GM23338 (cell line): ENCODE results near the gene DYRK1A. TPM values are rescaled to one million over a fixed set of nuclear protein-coding genes. Genes with fewer than 3 reads are reported as not detected.

Experiments used
- CTCF ChIP-seq, 2 experiments: fragments of 200-600 bp in 1 of 2; sonication (generic) in 1 of 2; conservative IDR thresholded peaks; 2 replicates each; pipeline versions ENCODE4 v1.5.1 to v1.6.1; 2016 to 2017; ENCODE audit warnings: antibody characterized with exemption in 2 of 2, low read depth in 2 of 2, mild to moderate bottlenecking in 2 of 2, moderate library complexity in 1 of 2
- ETS1 ChIP-seq: IDR thresholded peaks from 2 replicates; pipeline ENCODE4 v1.6.1; 2016; ENCODE audit warnings: antibody characterized with exemption
- EZH2 ChIP-seq: fragments of 200-600 bp; sonication (generic); IDR thresholded peaks from one replicate; pipeline ENCODE4 v1.8.0; 2017; ENCODE audit warnings: antibody characterized with exemption, mild to moderate bottlenecking, low read depth; ENCODE audit not compliant: unreplicated experiment
- EZH2phosphoT487 ChIP-seq: fragments of 200-600 bp; sonication (generic); IDR thresholded peaks from one replicate; pipeline ENCODE4 v1.8.1; 2018; ENCODE audit warnings: antibody characterized with exemption; ENCODE audit not compliant: unreplicated experiment
- JUNB ChIP-seq: IDR thresholded peaks from one replicate; pipeline ENCODE4 v1.6.1; 2016; ENCODE audit warnings: antibody characterized with exemption; ENCODE audit not compliant: unreplicated experiment
- ZNF114 ChIP-seq: fragments of 250-450 bp; sonication (Bioruptor Pico); IDR thresholded peaks from 2 replicates; pipeline ENCODE4 v1.5.0; 2020; ENCODE audit warnings: mild to moderate bottlenecking, moderate library complexity
- ZNF331 ChIP-seq: fragments of 250-450 bp; sonication (Bioruptor Pico); IDR thresholded peaks from 2 replicates; pipeline ENCODE4 v1.5.0; 2020; ENCODE audit warnings: low read depth, mild to moderate bottlenecking, moderate library complexity
- ZNF462 ChIP-seq: fragments of 250-450 bp; sonication (Bioruptor Pico); IDR thresholded peaks from 2 replicates; pipeline ENCODE4 v1.5.0; 2020; ENCODE audit warnings: mild to moderate bottlenecking, moderate library complexity
- polyA plus RNA-seq: library from polyadenylated mRNA; unstranded; fragments of >200 nt; fragmentation: Nextera tagmentation; extraction: Ambion mirVana; gene quantifications from 2 replicates; pipeline ENCODE4 v1.2.1, GENCODE V29; 2016
- total RNA-seq: library from RNA; depleted of rRNA; stranded (reverse); fragments of >200 nt; shearing (Covaris generic); gene quantifications from 2 replicates; pipeline ENCODE4 v1.2.3, GENCODE V29; 2014

DYRK1A gene
- total and polyA plus RNA-seq, 2 experiments from 2014 or later, result 10.3 to 84.7 TPM

- TF ChIP-seq ZNF462 (no peak), ZNF114 (CRISPR knock-in tag) (no peak), EZH2 (no peak), EZH2phosphoT487 (no peak), JUNB (no peak), ZNF331 (CRISPR knock-in tag) (no peak), ETS1 (no peak), CTCF (conservative IDR thresholded peaks at IDR 0.05; ENCODE audit: low read depth in 2 of 2) (no peak)
These were observed 137.4 kb downstream of the DYRK1A start (continued) for GRCh38 chr21:37503848-37504467.
